Right atrium auricular region (tissue), 2 donors: Measurements from ENCODE around the gene RMI2. TPM values are rescaled to one million over a fixed set of nuclear protein-coding genes. Genes with fewer than 3 reads are reported as not detected.

Experiments
- DNase-seq: peaks from one replicate; pipeline ENCODE4 v3.0.0-alpha.2; 2019; ENCODE audit warnings: low spot score
- H3K27ac ChIP-seq, 2 donors: fragments of 200-600 bp; sonication (generic); 1 replicate in 1 of 2; 2 replicates in 1 of 2; pipeline ENCODE4 v1.5.1; 2016 to 2019
- H3K27me3 ChIP-seq, 2 donors: fragments of 200-600 bp; sonication (generic); one replicate each; pipeline versions ENCODE4 v1.5.1 to v1.6.0; 2017 to 2019
- H3K36me3 ChIP-seq: fragments of 200-600 bp; sonication (generic); one replicate; pipeline ENCODE4 v1.5.1; 2016
- H3K4me1 ChIP-seq, 2 donors: fragments of 200-600 bp; sonication (generic); one replicate each; pipeline versions ENCODE4 v1.5.1 to v1.6.0; 2017 to 2019
- H3K4me3 ChIP-seq, 2 donors: fragments of 200-600 bp; sonication (generic); 1 replicate in 1 of 2; 2 replicates in 1 of 2; pipeline ENCODE4 v1.5.1; 2017 to 2019; ENCODE audit warnings: mild to moderate bottlenecking in 1 of 2, moderate library complexity in 1 of 2
- H3K9me3 ChIP-seq, 2 donors: fragments of 200-600 bp; sonication (generic); one replicate each; pipeline ENCODE4 v1.5.1; 2019
- CTCF ChIP-seq, 2 donors: fragments of 200-600 bp; sonication (generic); IDR thresholded peaks; one replicate each; pipeline ENCODE4 v1.5.1; 2019; ENCODE audit warnings: antibody characterized with exemption in 2 of 2
- total RNA-seq, 2 donors: library from RNA; depleted of rRNA; stranded (reverse); fragments of >200 nt; gene quantifications; one replicate each; pipeline ENCODE4 v1.1.0, GENCODE V29; 2016

Gene RMI2
- total RNA-seq, 2 donors from 2014 or later: 0.85 TPM; not detected in 1

GRCh38 chr16:11313493-11314308, 31.6 kb upstream of the RMI2 start:
- no peaks in the 10 kb centered on the region for H3K36me3 ChIP-seq
- H3K27me3 ChIP-seq: no peaks in the 10 kb centered on the region
- peaks cover 0 to 7% of the 10 kb centered on the region in 2 donors for H3K4me1 ChIP-seq
- no peak for TF ChIP-seq CTCF (IDR thresholded peaks at IDR 0.05)
- H3K9me3 ChIP-seq: no peaks in the 10 kb centered on the region
- no peak overlapping the region for H3K4me3 ChIP-seq
- no peak for DNase-seq
- H3K27ac ChIP-seq: no peak overlapping the region

- Histone ChIP-seq H3K4me3 (no peak overlapping the region), H3K27me3 (no peaks in the 10 kb centered on the region), H3K9me3 (no peaks in the 10 kb centered on the region), H3K36me3 (no peaks in the 10 kb centered on the region), H3K4me1 (peaks cover 0 to 7% of the 10 kb centered on the region in 2 donors), H3K27ac (no peak overlapping the region)
- no peak for TF ChIP-seq CTCF (IDR thresholded peaks at IDR 0.05)
- DNase-seq: no peak
Measured at GRCh38 chr16:11314309-11314894, 30.9 kb upstream of the RMI2 start.

GRCh38 chr16:11315510-11315909, 29.7 kb upstream of the RMI2 start:
- no peak for TF ChIP-seq CTCF (IDR thresholded peaks at IDR 0.05)
- no peak for DNase-seq
- Histone ChIP-seq H3K4me1 (peaks cover 0 to 7% of the 10 kb centered on the region in 2 donors), H3K36me3 (no peaks in the 10 kb centered on the region), H3K27ac (no peak overlapping the region), H3K4me3 (no peak overlapping the region), H3K9me3 (no peaks in the 10 kb centered on the region), H3K27me3 (no peaks in the 10 kb centered on the region)

DNA sequence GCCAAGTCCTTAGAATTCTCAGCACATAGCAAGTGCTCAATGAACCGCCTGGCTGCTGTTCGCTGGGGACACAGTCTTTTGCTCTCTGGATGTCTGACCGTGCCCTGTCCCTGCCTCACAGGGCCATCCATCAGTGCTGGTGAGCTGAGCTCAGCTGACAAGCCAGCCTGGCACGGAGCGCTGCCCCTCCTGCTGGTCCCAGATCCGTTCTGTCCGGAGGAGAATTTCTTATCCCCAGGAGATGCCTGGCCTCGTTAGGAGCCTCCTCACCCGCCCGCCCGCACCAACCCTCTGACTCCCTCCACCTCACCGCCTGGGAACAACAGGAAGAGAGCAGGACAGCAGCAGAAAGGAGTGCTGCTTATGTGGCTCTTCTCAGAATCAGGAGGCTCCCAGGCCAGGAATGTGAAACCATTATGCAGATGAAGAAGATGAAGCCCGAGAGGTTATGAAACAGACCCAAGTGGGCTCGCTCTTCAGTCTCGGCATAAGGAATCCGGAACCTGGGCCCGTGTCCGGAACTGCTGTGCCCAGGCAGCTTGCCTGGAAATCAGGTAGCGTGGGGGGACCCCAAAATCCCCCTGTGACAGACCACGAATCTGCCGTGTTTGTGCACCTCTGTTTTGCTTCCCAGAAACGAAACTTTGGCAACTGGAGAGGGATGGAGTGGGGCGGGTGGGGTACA, 28.8 kb upstream of the RMI2 start:
- Histone ChIP-seq H3K4me1 (peaks cover 0 to 7% of the 10 kb centered on the region in 2 donors), H3K9me3 (no peaks in the 10 kb centered on the region), H3K27me3 (no peaks in the 10 kb centered on the region), H3K4me3 (no peak overlapping the region), H3K36me3 (no peaks in the 10 kb centered on the region), H3K27ac (no peak overlapping the region)
- no peak for TF ChIP-seq CTCF (IDR thresholded peaks at IDR 0.05)
- DNase-seq: no peak

DNA sequence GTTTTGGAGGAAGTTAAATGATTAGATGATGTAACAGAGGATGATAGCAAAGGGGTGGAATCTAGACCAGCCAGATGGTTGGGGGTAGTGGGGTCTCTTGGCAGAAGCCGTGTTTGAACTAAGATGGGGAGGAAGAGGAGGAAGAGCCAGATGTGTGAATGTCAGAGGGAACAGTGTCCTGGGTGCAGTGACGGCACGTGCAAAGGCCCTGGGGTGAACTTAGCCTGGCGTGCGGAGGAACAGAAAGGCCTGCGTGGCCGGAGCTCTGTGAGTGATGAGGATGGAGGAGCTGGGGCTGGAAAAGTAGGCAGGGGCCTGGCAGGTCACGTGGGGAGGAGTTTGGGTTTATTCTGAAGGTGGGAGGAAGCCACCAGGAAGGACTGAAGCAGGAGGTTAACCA, 26.4 kb upstream of the RMI2 start:
- DNase-seq: no peak
- no peaks in the 10 kb centered on the region for H3K9me3 ChIP-seq
- H3K4me3 ChIP-seq: no peak overlapping the region

More for the DNA sequence above, 26.4 kb upstream of the RMI2 start:
- H3K36me3 ChIP-seq: no peaks in the 10 kb centered on the region
- no peak for TF ChIP-seq CTCF (IDR thresholded peaks at IDR 0.05)
- no peaks in the 10 kb centered on the region for H3K27me3 ChIP-seq
- H3K4me1 ChIP-seq: no peaks in the 10 kb centered on the region
- no peak overlapping the region for H3K27ac ChIP-seq
